Calu3 (cell line): Measurements from ENCODE around the gene SLC12A7. TPM values are rescaled to one million over a fixed set of nuclear protein-coding genes. Genes with fewer than 3 reads are reported as not detected.

ENCODE experiments used
- BruUV-seq: library from RNA; stranded (reverse); fragments of 400-500 nt; replicated peaks from 2 replicates; lab custom pipeline; 2021; lab: Mats Ljungman, UMichigan
- CTCF ChIA-PET: fragments of 300-600 bp; sonication (Branson Sonifier 250); formaldehyde crosslinking; loops from one replicate; lab custom pipeline; 2022; ENCODE audit warnings: antibody characterized with exemption; lab: Charles Lee
- DNase-seq: peaks from one replicate; pipeline ENCODE4 v3.0.0; 2022
- H3K27ac Mint-ChIP-seq: one replicate; pipeline ENCODE4 v1.8.0; 2022; ENCODE audit warnings: mixed read lengths; ENCODE audit not compliant: unreplicated experiment
- H3K27me3 Mint-ChIP-seq: one replicate; pipeline ENCODE4 v1.8.0; 2022; ENCODE audit warnings: mixed read lengths; ENCODE audit not compliant: unreplicated experiment
- H3K36me3 Mint-ChIP-seq: one replicate; pipeline ENCODE4 v1.8.0; 2022; ENCODE audit warnings: mild to moderate bottlenecking, moderate library complexity, mixed read lengths; ENCODE audit not compliant: insufficient read depth, unreplicated experiment
- H3K4me1 Mint-ChIP-seq: one replicate; pipeline ENCODE4 v1.8.0; 2022; ENCODE audit warnings: mild to moderate bottlenecking, low read depth, mixed read lengths; ENCODE audit not compliant: unreplicated experiment
- H3K4me3 Mint-ChIP-seq: one replicate; pipeline ENCODE4 v1.8.0; 2022; ENCODE audit warnings: mild to moderate bottlenecking, low read depth, moderate library complexity, mixed read lengths; ENCODE audit not compliant: unreplicated experiment
- H3K9me3 Mint-ChIP-seq: one replicate; pipeline ENCODE4 v1.8.0; 2022; ENCODE audit warnings: low read depth, mixed read lengths; ENCODE audit not compliant: unreplicated experiment
- intact Hi-C: fragments of 100-400 bp; cut with micrococcal nuclease; formaldehyde crosslinking; loops from one replicate; pipeline ENCODE4 v1.10.0; 2022; ENCODE audit not compliant: unreplicated experiment
- total RNA-seq: library from RNA; stranded (reverse); gene quantifications from 2 replicates; pipeline ENCODE4 v1.2.3, GENCODE V29; 2022
- TF ChIP-seq, protein P1 (sequence below): fragments of 200-600 bp; IDR thresholded peaks from one replicate; pipeline ENCODE4 v1.8.0; 2022; ENCODE audit warnings: antibody characterized with exemption; ENCODE audit not compliant: unreplicated experiment

Gene SLC12A7
- total RNA-seq, 1 experiment from 2014 or later: 82.3 TPM

DNA sequence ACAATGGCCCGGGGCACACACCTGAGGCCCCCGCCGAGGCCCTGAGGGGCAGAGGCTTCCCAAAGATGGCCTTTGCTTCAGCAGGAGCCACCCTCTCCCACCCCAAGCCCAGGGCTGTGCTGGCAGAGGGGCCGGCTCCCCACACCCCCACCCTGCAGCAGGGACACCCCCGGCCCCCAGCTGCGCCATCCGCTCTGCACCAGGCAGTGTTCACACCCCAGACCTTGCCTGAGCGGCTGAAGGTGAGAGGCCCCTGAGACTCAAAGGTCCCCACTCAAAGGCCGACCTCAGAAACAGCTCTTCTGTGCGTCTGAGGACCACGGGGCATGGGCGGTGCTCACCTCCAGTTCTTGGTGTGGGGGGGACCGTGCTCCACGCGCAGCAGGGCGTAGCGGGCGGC is 37.6 kb downstream of the SLC12A7 start:
- no peak for DNase-seq
- no peak overlapping the region for H3K4me3 Mint-ChIP-seq
- H3K27ac Mint-ChIP-seq: no peak overlapping the region
- intact Hi-C loops: no loop called here
- BruUV-seq: no TSS peak
- no peaks in the 10 kb centered on the region for H3K27me3 Mint-ChIP-seq
- no peaks in the 10 kb centered on the region for H3K4me1 Mint-ChIP-seq
- CTCF ChIA-PET: no interaction called here
- H3K9me3 Mint-ChIP-seq: no peaks in the 10 kb centered on the region
- H3K36me3 Mint-ChIP-seq: peaks cover 24% of the 10 kb centered on the region
- TF ChIP-seq, protein P1, sequence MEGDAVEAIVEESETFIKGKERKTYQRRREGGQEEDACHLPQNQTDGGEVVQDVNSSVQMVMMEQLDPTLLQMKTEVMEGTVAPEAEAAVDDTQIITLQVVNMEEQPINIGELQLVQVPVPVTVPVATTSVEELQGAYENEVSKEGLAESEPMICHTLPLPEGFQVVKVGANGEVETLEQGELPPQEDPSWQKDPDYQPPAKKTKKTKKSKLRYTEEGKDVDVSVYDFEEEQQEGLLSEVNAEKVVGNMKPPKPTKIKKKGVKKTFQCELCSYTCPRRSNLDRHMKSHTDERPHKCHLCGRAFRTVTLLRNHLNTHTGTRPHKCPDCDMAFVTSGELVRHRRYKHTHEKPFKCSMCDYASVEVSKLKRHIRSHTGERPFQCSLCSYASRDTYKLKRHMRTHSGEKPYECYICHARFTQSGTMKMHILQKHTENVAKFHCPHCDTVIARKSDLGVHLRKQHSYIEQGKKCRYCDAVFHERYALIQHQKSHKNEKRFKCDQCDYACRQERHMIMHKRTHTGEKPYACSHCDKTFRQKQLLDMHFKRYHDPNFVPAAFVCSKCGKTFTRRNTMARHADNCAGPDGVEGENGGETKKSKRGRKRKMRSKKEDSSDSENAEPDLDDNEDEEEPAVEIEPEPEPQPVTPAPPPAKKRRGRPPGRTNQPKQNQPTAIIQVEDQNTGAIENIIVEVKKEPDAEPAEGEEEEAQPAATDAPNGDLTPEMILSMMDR: no peak

DNA sequence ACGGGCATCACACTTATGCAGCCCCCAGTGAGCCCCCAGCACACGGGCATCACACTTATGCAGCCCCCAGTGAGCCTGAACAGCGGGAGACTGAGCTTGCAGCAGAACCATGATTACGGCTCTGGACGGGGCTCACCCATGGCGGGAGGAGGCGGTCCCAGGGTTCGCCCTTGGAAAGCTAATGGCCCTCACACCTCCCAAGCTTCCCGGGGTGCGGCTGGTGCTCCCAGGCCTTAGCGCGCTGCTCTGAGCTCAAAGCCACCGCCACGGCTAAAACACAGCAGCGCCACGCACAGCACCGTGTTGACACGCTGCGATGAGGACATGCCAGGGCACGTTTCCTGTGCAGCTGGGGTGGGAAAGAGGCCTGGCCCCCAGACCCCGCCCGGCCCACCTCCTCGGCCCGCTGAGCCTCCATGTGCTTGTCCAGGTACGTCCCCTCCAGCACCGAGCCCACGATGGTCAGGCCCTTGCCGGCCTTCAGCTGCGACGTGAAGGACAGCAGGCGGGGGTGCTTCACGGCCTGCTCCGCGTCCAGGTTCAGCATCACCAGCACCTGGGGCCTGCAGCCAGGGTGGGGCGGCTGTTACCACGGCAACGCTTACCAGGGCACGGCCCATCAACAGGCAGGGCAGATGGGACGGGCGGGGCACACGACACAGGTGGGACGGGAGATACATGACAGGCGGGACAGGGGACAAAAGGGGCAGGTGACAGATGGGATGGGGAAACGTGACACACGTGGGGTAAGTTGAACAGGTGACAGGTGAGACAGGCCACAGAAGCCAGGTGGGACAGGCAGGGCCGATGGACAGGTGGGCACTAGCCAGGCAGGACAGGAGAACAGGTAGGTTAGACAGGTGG is 38.4 kb downstream of the SLC12A7 start:
- DNase-seq: no peak
- H3K36me3 Mint-ChIP-seq: peaks cover 27% of the 10 kb centered on the region
- TF ChIP-seq, protein P1: no peak
- H3K9me3 Mint-ChIP-seq: no peaks in the 10 kb centered on the region
- BruUV-seq: no TSS peak
- CTCF ChIA-PET: no interaction called here
- intact Hi-C loops: no loop called here
- no peak overlapping the region for H3K27ac Mint-ChIP-seq
- no peaks in the 10 kb centered on the region for H3K27me3 Mint-ChIP-seq
- H3K4me3 Mint-ChIP-seq: no peak overlapping the region
- H3K4me1 Mint-ChIP-seq: no peaks in the 10 kb centered on the region

- BruUV-seq: no TSS peak
- intact Hi-C loops: no loop called here
- Mint-ChIP-seq H3K4me3 (no peak overlapping the region), H3K9me3 (no peaks in the 10 kb centered on the region), H3K27ac (no peak overlapping the region), H3K4me1 (no peaks in the 10 kb centered on the region), H3K36me3 (peaks cover 31% of the 10 kb centered on the region), H3K27me3 (no peaks in the 10 kb centered on the region)
- no peak for DNase-seq
- CTCF ChIA-PET: no interaction called here
- TF ChIP-seq, protein P1: no peak
Observed at GRCh38 chr5:1069720-1070088, 42.2 kb downstream of the SLC12A7 start.

DNA sequence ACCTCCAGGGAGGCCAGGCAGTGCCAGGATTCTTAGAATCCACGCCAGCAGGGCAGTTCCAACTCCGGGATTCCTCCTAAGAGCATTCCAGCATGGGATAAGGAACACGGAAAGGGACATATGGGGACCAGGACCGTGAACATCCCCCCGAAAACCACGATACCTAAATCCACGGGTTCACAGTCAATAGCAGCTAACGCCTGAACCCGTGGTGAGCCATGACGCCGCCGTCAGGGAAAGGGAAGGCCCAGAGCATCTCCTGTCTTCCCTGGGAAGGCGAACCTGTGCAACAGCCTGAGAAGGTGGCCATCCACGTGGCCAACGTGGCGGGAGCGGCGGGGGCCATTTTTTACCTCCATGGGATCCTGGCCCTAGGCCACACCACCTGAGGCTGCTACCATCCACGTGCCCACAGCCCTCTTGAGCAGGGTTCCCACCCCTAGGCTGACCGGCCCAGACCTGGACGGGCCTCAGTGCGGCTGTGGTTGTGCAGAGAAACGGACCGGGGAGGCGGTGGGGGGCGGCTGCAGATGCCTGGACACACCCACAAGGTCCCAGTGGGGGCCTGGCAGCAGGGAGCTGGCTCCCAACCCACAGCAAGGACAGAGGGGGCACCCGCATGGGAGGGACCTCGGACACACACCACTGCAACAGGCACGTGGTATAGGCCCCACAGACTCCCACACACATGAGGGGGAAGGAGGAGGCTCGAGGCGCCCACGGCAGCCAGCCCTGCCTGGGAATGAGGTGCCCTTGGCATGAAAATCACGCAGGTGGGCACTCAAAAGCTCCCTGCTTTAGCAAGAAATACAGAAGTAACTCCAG is 42.8 kb downstream of the SLC12A7 start:
- H3K9me3 Mint-ChIP-seq: no peaks in the 10 kb centered on the region
- intact Hi-C loops: no loop called here
- no peaks in the 10 kb centered on the region for H3K27me3 Mint-ChIP-seq
- TF ChIP-seq, protein P1: no peak
- DNase-seq: no peak
- H3K36me3 Mint-ChIP-seq: peaks cover 36% of the 10 kb centered on the region
- CTCF ChIA-PET: no interaction called here
- BruUV-seq: no TSS peak
- no peaks in the 10 kb centered on the region for H3K4me1 Mint-ChIP-seq
- H3K27ac Mint-ChIP-seq: no peak overlapping the region
- H3K4me3 Mint-ChIP-seq: no peak overlapping the region
